H1 (cell line): ENCODE data around the gene KRT7. TPM values are rescaled to one million over a fixed set of nuclear protein-coding genes. Genes with fewer than 3 reads are reported as not detected.
A peak's percentile ranks its signal among the peaks of the same experiment; 100 is the strongest.
"Not testable (repeated sequence)": the region's sequence is repeated elsewhere in the genome, so short reads cannot be mapped to it uniquely, and the experiment has no call there.

Source experiments
- CTCF ChIA-PET: fragments of 300-600 bp; sonication (Branson Sonifier 250); formaldehyde crosslinking; loops from one replicate; lab custom pipeline; 2021; ENCODE audit not compliant: partially characterized antibody; lab: Charles Lee
- POLR2A ChIA-PET: fragments of 300-600 bp; sonication (Branson Sonifier 250); formaldehyde crosslinking; loops from one replicate; lab custom pipeline; 2021; ENCODE audit warnings: inconsistent platforms; ENCODE audit not compliant: partially characterized antibody; lab: Charles Lee
- DNase-seq, 2 experiments: peaks; one replicate each; pipeline versions ENCODE4 v3.0.0 to v3.0.0-alpha.2; 2010 to 2022; ENCODE audit warnings: low spot score in 2 of 2, low read depth in 1 of 2, mixed read lengths in 1 of 2
- FAIRE-seq: peaks from 2 replicates; lab custom pipeline; 2011; peaks lifted over from hg19 to GRCh38; lab: Jason Lieb, UNC
- H2AFZ ChIP-seq: 2 replicates; pipeline ENCODE4 v1.8.1; 2012; ENCODE audit warnings: low read length, inconsistent platforms
- H2AK5ac ChIP-seq: 2 replicates; pipeline ENCODE4 v1.6.1; 2013; ENCODE audit warnings: low read depth, low read length
- H2BK120ac ChIP-seq: replicated peaks from 2 replicates; pipeline ENCODE3; 2013; ENCODE audit warnings: low read depth, low read length, inconsistent platforms
- H2BK12ac ChIP-seq: 2 replicates; pipeline ENCODE4 v1.6.1; 2013; ENCODE audit warnings: low read depth, low read length
- H2BK15ac ChIP-seq: 2 replicates; pipeline ENCODE4 v1.6.1; 2013; ENCODE audit warnings: low read length
- H2BK20ac ChIP-seq: 2 replicates; pipeline ENCODE4 v1.6.1; 2013; ENCODE audit warnings: low read length
- H2BK5ac ChIP-seq: 2 replicates; pipeline ENCODE4 v1.6.1; 2013; ENCODE audit warnings: low read depth, low read length
- H3K14ac ChIP-seq: 2 replicates; pipeline ENCODE4 v1.6.1; 2013; ENCODE audit warnings: inconsistent platforms; ENCODE audit not compliant: insufficient read length
- H3K18ac ChIP-seq: 2 replicates; pipeline ENCODE4 v1.6.1; 2013; ENCODE audit warnings: low read length; ENCODE audit errors: extremely low read depth
- H3K23ac ChIP-seq: 2 replicates; pipeline ENCODE4 v1.6.1; 2013; ENCODE audit warnings: inconsistent platforms; ENCODE audit not compliant: insufficient read length
- H3K23me2 ChIP-seq: 2 replicates; pipeline ENCODE4 v1.6.1; 2013; ENCODE audit warnings: low read depth, low read length
- H3K27ac ChIP-seq: 2 replicates; pipeline ENCODE4 v1.6.1; 2011; ENCODE audit warnings: low read depth, low read length, inconsistent platforms
- H3K27me3 ChIP-seq, 4 experiments: replicated peaks in 1 of 4; 1 replicate in 1 of 4; 2 replicates in 3 of 4; pipeline versions ENCODE4 v1.6.1 to v1.8.1; 2011 to 2013; ENCODE audit warnings: low read length in 3 of 4, mild to moderate bottlenecking in 3 of 4, inconsistent platforms in 2 of 4, mixed read lengths in 2 of 4, moderate library complexity in 1 of 4; ENCODE audit not compliant: control insufficient read depth in 3 of 4, insufficient read depth in 3 of 4; ENCODE audit errors: extremely low read depth in 1 of 4
- H3K36me3 ChIP-seq, 4 experiments: 2 replicates each; pipeline versions ENCODE4 v1.6.1 to v1.8.1; 2011 to 2013; ENCODE audit warnings: mild to moderate bottlenecking in 4 of 4, low read length in 3 of 4, moderate library complexity in 2 of 4, control low read depth in 1 of 4, inconsistent platforms in 1 of 4; ENCODE audit not compliant: insufficient read depth in 4 of 4, control insufficient read depth in 2 of 4
- H3K4ac ChIP-seq: replicated peaks from 2 replicates; pipeline ENCODE3; 2013; ENCODE audit warnings: low read length, low read depth, mixed read lengths, inconsistent platforms; ENCODE audit not compliant: insufficient read length
- H3K4me1 ChIP-seq, 4 experiments: replicated peaks in 1 of 4; 1 replicate in 1 of 4; 2 replicates in 3 of 4; pipeline versions ENCODE4 v1.6.1 to v1.8.1; 2011 to 2013; ENCODE audit warnings: low read length in 3 of 4, inconsistent platforms in 2 of 4, mixed read lengths in 1 of 4; ENCODE audit not compliant: insufficient read depth in 4 of 4, control insufficient read depth in 3 of 4
- H3K4me2 ChIP-seq, 2 experiments: 2 replicates each; pipeline versions ENCODE4 v1.6.1 to v1.8.1; 2011 to 2013; ENCODE audit warnings: low read depth in 2 of 2, low read length in 2 of 2, control low read depth in 1 of 2, inconsistent platforms in 1 of 2, mild to moderate bottlenecking in 1 of 2; ENCODE audit not compliant: insufficient read depth in 1 of 2
- H3K4me3 ChIP-seq, 4 experiments: fragments of 200-600, 300-600 bp in 1 of 4; sonication (generic), shearing (Covaris generic), sonication (Bioruptor Twin) in 1 of 4; 2 replicates each; pipeline versions ENCODE4 v1.5.1 to v1.8.1; 2011 to 2016; ENCODE audit warnings: low read length in 4 of 4, low read depth in 3 of 4, control low read depth in 2 of 4, inconsistent platforms in 2 of 4, mild to moderate bottlenecking in 2 of 4, mixed read lengths in 1 of 4, moderate library complexity in 1 of 4; ENCODE audit not compliant: insufficient read depth in 2 of 4; ENCODE audit errors: extremely low read depth in 1 of 4
- H3K56ac ChIP-seq: replicated peaks from 2 replicates; pipeline ENCODE3; 2013; ENCODE audit warnings: low read depth, mild to moderate bottlenecking, mixed read lengths, low read length, inconsistent platforms; ENCODE audit not compliant: insufficient read length
- H3K79me1 ChIP-seq: 2 replicates; pipeline ENCODE4 v1.6.1; 2013; ENCODE audit warnings: low read depth, low read length, control low read depth
- H3K79me2 ChIP-seq, 2 experiments: 2 replicates each; pipeline versions ENCODE4 v1.6.1 to v1.8.1; 2012 to 2013; ENCODE audit warnings: low read length in 2 of 2, mild to moderate bottlenecking in 2 of 2, inconsistent platforms in 1 of 2; ENCODE audit not compliant: insufficient read depth in 2 of 2, control insufficient read depth in 1 of 2
- H3K9ac ChIP-seq, 4 experiments: replicated peaks in 1 of 4; 1 replicate in 1 of 4; 2 replicates in 3 of 4; pipeline versions ENCODE4 v1.6.1 to v1.8.1; 2011 to 2013; ENCODE audit warnings: low read depth in 3 of 4, low read length in 3 of 4, control low read depth in 2 of 4, mild to moderate bottlenecking in 2 of 4, moderate library complexity in 2 of 4, inconsistent platforms in 1 of 4; ENCODE audit errors: extremely low read depth in 1 of 4
- H3K9me3 ChIP-seq, 2 experiments: 2 replicates each; pipeline versions ENCODE4 v1.6.1 to v1.8.1; 2012 to 2013; ENCODE audit warnings: mild to moderate bottlenecking in 2 of 2, moderate library complexity in 2 of 2, control low read depth in 1 of 2, inconsistent platforms in 1 of 2, low read depth in 1 of 2, low read length in 1 of 2, mixed read lengths in 1 of 2; ENCODE audit not compliant: insufficient read depth in 2 of 2
- H4K20me1 ChIP-seq, 2 experiments: replicated peaks in 1 of 2; 2 replicates each; pipeline versions ENCODE3 to v1.8.1; 2011 to 2013; ENCODE audit warnings: inconsistent platforms in 2 of 2, low read length in 2 of 2, mild to moderate bottlenecking in 1 of 2; ENCODE audit not compliant: insufficient read depth in 2 of 2, control insufficient read depth in 1 of 2
- H4K5ac ChIP-seq: 2 replicates; pipeline ENCODE4 v1.6.1; 2013; ENCODE audit warnings: low read length, low read depth, mixed read lengths, inconsistent platforms; ENCODE audit not compliant: insufficient read length
- H4K8ac ChIP-seq: 2 replicates; pipeline ENCODE4 v1.8.0; 2013; ENCODE audit warnings: mild to moderate bottlenecking, moderate library complexity, low read length, inconsistent platforms; ENCODE audit not compliant: insufficient read depth; ENCODE audit errors: extremely low read depth
- H4K91ac ChIP-seq: replicated peaks from 2 replicates; pipeline ENCODE3; 2013; ENCODE audit warnings: low read length, mixed read lengths, inconsistent platforms; ENCODE audit not compliant: insufficient read length
- CTCF ChIP-seq, 3 experiments: IDR thresholded peaks; 1 replicate in 2 of 3; 2 replicates in 1 of 3; pipeline versions ENCODE4 v1.5.1 to v1.6.1; 2011; ENCODE audit warnings: low read length in 3 of 3, mild to moderate bottlenecking in 3 of 3, inconsistent platforms in 2 of 3, low read depth in 1 of 3, moderate library complexity in 1 of 3; ENCODE audit not compliant: insufficient read depth in 1 of 3; ENCODE audit errors: control extremely low read depth in 1 of 3
- WGBS, 2 experiments: shearing (Covaris generic) in 1 of 2; methylation state at CpG; one replicate each; pipeline versions ENCODE4 v1.1.6 to v1.1.7; 2013 to 2015; ENCODE audit warnings: low lambda C conversion rate in 2 of 2, mixed read lengths in 2 of 2, inconsistent platforms in 1 of 2, low coverage in 1 of 2, missing lambda C conversion rate in 1 of 2; ENCODE audit not compliant: insufficient replicate concordance in 2 of 2, insufficient coverage in 1 of 2, insufficient read length in 1 of 2; ENCODE audit errors: extremely low coverage in 1 of 2, missing lambda C conversion rate in 1 of 2; 5-methylcytosine and 5-hydroxymethylcytosine counted together
- polyA plus RNA-seq, 7 experiments: library from polyadenylated mRNA; depleted of rRNA in 3 of 7; stranded (reverse) in 5 of 7; unstranded in 2 of 7; fragments of >200 nt in 5 of 7; fragments of 200-250 nt in 2 of 7; gene quantifications; 1 replicate in 5 of 7; 2 replicates in 1 of 7; 4 replicates in 1 of 7; pipeline versions ENCODE4 v1.2.1 to v1.2.3, GENCODE V29; 2011 to 2013; ENCODE audit warnings: missing spikeins in 2 of 7, mixed read lengths in 2 of 7
- total RNA-seq: library from RNA; stranded (reverse); fragmentation: NEBNext Ultra II Directional; extraction: Animal tissue kit (Norgen Biotek cat#: 25700); gene quantifications from 2 replicates; pipeline ENCODE4 v1.2.1, GENCODE V29; 2021

The KRT7 gene
- total and polyA plus RNA-seq, 2 of the 8 experiments (the other 6 are each of a cell fraction or from before 2014, with no cell fraction given): 13.2 to 19.0 TPM

DNA sequence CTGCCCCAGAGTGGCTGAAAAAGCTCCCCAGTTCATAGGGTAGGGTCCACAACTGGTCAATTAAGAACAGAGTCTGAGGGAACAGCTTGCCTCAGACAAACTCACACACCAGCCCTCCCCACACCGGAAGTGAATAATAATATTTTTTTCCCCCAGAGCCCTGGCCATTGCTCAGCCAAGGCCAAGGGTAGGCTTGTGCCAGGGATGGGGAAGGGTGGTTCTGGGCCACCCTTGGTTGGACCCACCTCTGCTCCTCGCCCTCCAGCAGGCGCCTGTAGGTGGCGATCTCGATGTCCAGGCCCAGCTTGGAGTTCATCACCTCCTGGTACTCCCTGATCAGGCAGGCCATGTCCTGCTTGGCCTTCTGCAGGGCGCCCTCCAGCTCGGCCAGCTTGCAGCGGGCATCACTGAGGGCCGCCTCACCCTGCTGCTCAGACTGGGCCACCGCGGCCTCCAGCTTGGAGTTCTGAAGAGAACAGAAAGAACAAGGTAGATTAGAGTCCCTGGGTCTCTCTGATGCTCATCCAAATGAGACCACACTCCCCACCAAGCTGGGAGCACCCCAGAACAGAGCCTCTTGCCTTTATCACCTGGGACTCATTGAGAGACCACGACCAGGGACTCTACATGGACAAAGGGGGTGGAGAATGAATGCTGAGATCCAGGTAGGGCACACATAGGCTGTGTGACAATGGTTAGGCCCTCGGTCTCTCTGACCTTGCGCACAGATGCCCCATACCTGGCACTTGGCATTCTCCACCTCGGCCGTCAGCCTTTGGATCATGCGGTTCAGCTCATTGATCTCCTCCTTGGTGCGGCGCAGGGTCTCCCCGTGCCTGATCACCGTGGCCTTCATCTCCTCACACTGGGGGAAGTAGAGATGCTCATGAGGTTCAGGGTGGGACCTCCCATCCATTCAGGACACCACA, 54.1 kb downstream of the KRT7 start:
- H2BK12ac ChIP-seq, H4K8ac ChIP-seq, POLR2A ChIA-PET, H3K14ac ChIP-seq, H3K9ac ChIP-seq, FAIRE-seq, H2BK15ac ChIP-seq, H3K79me2 ChIP-seq, H2BK120ac ChIP-seq, H4K5ac ChIP-seq, H3K36me3 ChIP-seq, H3K23ac ChIP-seq, H2AFZ ChIP-seq, H4K20me1 ChIP-seq, H3K4me3 ChIP-seq, H4K91ac ChIP-seq, H3K18ac ChIP-seq, H3K4me1 ChIP-seq, H3K23me2 ChIP-seq, H2BK20ac ChIP-seq, H3K79me1 ChIP-seq, H2AK5ac ChIP-seq, H3K9me3 ChIP-seq, H3K4me2 ChIP-seq, H2BK5ac ChIP-seq, H3K4ac ChIP-seq, DNase-seq, H3K56ac ChIP-seq, H3K27me3 ChIP-seq, H3K27ac ChIP-seq: not testable (repeated sequence)
- TF ChIP-seq CTCF (IDR thresholded peaks at IDR 0.05; ENCODE audit: control extremely low read depth in 1 of 3, insufficient read depth in 1 of 3, low read depth in 1 of 3, low read length in 3 of 3): peak in 2 of 3 experiments; percentile 11 to 17; a peak in 1 of 4 replicates
- 84% methylated on average over 6 of the region's 21 CpGs; no CpG with 5 or more reads in 1 of the 2 experiments for WGBS, 2 experiments
- CTCF ChIA-PET: interaction anchor here (0.9 to 4.4 kb wide), 39 partner anchors 8 to 144 kb away, joined by 3 to 38 read pairs (median 5); partner anchors contain the start of genes KRT7, KRT83 and KRT86
